Epithelial cell of esophagus (primary cell): ENCODE measurements around the gene SNCB.

Experiments
- DNase-seq: peaks from one replicate; pipeline ENCODE4 v3.0.0; 2010; ENCODE audit warnings: low read depth
- H3K4me3 ChIP-seq: 2 replicates; pipeline ENCODE4 v1.5.1; 2011; ENCODE audit warnings: mild to moderate bottlenecking, low read length, control low read depth
- CTCF ChIP-seq: IDR thresholded peaks from 2 replicates; pipeline ENCODE4 v1.5.1; 2011; ENCODE audit warnings: low read depth, mild to moderate bottlenecking, low read length, control low read depth, inconsistent platforms; ENCODE audit not compliant: insufficient read depth; ENCODE audit errors: missing control alignments

The SNCB gene

DNA sequence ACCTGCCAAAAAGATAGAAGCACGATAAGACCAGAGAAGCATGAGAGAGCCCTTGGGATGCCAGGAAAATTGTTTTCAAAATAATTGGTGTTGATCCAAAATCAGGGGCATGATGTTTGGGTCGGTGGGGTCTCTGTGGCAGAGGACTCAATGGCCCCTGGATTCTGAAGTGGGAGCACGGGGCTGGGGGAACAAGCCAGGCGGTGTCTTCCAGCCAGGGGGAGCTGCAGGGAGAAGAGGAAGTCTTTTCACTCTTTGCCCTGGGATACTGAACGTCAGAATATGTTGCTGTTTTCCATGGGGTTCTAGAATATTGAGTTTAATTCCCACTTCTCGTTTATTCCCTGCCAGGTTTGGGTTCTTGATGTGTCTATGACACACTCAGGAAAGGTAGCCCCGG, 37.3 kb upstream of the SNCB start:
- H3K4me3 ChIP-seq: no peak overlapping the region
- no peak for DNase-seq
- no peak for TF ChIP-seq CTCF

- no peak for TF ChIP-seq CTCF
- no peak overlapping the region for H3K4me3 ChIP-seq
- no peak for DNase-seq
Observed at GRCh38 chr5:176665517-176665916, 35.2 kb upstream of the SNCB start.

DNA sequence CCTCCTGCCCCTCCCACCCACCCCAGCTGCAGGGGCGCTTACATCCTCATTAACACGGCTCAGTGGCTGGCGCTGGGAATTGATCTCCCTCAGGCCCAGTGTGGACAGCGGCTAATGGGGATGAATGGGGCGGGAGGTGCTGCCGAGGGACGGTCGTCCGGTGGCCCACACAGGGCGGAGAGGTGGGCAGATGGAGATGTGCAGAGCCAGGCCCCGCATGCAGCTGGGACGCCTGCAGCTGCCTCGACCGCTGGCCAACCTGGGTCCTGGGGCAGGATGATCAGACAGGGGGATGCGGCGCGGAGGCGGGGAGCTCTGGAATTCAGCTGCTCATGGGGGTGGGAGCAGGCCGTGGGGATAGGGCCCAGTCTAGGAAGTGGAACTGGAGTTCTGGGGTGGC, 34.6 kb upstream of the SNCB start:
- no peak overlapping the region for H3K4me3 ChIP-seq
- no peak for TF ChIP-seq CTCF
- no peak for DNase-seq

DNA sequence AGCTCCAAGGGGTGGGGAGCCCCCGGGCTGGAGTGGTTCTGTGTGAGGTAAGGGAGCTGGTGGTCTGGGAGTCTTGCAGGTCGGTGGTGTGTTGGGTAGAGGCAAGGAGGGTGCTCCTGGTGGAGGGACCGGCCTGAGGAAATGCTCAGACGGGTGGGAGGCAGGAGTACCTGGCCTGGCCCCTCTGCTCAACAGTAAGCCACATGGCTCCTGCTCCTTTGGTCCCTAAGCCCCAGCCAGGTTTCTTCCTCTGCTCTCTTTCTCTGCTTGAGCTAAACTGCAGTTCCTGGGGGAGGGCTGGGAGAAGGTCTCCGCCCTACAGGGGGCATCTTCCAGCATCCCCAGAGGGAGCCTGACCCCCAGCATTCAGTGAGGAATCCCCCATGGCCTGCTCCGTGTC, 34.1 kb upstream of the SNCB start:
- TF ChIP-seq CTCF: no peak
- no peak overlapping the region for H3K4me3 ChIP-seq
- DNase-seq: no peak

GRCh38 chr5:176663566-176663965, 33.2 kb upstream of the SNCB start:
- no peak for TF ChIP-seq CTCF
- no peak for DNase-seq

DNA sequence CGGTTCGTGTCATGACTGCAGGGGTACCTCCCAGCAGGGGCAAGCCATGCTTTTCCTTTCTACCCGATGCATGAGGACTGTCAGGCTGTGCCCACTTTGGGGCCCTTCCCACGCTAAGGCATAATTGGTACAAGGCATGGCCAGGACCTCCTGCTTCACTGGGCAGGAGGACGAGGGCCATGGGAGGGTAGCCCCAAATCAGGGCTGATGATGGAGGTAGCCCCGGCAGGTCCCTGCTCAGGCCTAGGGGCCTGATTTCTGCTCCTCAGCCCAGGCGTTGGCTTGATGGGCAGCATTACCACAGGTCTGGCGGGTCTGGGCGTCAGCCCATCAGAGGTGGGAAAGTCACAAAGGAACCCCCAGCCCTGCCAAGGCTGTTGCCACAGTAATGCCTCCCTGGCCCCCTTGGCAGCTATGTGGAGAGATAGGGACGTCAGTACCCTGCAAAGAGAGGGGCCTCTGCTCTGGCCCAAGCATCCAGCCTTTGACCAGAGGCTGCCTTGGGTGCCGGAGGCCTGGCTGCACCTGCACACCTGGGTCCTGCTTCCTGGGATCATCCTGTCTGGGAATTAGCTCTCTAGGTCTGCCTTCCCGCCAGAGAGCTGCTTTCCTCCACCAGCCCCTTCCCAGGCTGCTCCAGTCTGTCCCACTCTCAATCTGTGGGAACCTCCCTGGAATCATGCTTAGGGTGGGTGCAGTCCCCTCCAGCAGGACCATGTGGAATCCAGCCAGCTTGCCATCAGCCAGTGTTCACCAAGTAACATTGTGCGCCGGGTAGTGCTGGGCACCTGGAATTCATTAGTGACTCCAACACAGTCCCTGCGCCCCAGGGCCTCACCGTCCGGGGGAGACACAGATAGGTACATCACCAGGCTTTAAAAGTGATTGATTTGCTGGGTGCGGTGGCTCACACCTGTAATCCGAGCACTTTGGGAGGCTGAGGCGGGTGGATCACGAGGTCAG, 32.3 kb upstream of the SNCB start:
- no peak for DNase-seq
- H3K4me3 ChIP-seq: no peak overlapping the region
- no peak for TF ChIP-seq CTCF

More at GRCh38 chr5:176663566-176663965, 33.2 kb upstream of the SNCB start:
- H3K4me3 ChIP-seq: no peak overlapping the region

- no peak for DNase-seq
- no peak for TF ChIP-seq CTCF
- no peak overlapping the region for H3K4me3 ChIP-seq
Observed at GRCh38 chr5:176661676-176662075, 31.3 kb upstream of the SNCB start.
